ENCODE results near the gene LDLRAD4.

Gene LDLRAD4

DNA sequence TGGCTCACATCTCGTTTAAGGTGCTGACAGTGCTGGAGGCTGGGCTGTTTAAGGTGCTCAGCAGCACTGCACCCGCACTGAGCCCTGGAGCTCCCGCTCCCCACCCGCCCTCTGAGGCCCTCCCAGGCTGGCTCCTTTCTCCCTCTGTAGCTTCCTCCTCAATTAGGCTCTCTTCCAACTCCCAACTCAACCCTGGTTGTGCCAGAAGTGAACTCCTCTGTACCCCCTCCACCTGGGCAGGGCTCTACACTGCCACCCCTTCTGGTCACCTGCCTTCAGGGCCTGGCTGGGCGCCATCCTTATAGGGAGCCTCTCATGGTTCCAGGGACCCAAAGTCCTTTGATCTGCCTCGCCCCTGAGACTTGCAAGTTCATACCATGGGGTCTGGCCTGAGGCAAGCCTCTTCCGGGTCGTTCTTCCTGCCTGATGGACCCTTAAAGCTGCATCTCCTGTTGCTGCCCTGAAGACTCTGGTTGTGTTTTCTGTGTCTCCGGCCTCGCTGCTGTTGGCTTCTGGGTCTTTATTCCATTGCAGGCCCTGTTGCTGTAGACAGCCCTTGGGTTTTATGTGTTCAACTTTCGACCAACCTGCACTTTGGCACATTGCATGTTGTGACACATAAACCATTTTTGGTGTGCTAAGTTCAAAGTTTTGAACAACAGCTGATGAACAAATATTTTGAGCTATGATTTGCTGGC is 199.6 kb downstream of the LDLRAD4 start:
- TF ChIP-seq, protein P1, sequence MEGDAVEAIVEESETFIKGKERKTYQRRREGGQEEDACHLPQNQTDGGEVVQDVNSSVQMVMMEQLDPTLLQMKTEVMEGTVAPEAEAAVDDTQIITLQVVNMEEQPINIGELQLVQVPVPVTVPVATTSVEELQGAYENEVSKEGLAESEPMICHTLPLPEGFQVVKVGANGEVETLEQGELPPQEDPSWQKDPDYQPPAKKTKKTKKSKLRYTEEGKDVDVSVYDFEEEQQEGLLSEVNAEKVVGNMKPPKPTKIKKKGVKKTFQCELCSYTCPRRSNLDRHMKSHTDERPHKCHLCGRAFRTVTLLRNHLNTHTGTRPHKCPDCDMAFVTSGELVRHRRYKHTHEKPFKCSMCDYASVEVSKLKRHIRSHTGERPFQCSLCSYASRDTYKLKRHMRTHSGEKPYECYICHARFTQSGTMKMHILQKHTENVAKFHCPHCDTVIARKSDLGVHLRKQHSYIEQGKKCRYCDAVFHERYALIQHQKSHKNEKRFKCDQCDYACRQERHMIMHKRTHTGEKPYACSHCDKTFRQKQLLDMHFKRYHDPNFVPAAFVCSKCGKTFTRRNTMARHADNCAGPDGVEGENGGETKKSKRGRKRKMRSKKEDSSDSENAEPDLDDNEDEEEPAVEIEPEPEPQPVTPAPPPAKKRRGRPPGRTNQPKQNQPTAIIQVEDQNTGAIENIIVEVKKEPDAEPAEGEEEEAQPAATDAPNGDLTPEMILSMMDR (IDR thresholded peaks at IDR 0.05; ENCODE audit: low read depth, low read length), result no peak

DNA sequence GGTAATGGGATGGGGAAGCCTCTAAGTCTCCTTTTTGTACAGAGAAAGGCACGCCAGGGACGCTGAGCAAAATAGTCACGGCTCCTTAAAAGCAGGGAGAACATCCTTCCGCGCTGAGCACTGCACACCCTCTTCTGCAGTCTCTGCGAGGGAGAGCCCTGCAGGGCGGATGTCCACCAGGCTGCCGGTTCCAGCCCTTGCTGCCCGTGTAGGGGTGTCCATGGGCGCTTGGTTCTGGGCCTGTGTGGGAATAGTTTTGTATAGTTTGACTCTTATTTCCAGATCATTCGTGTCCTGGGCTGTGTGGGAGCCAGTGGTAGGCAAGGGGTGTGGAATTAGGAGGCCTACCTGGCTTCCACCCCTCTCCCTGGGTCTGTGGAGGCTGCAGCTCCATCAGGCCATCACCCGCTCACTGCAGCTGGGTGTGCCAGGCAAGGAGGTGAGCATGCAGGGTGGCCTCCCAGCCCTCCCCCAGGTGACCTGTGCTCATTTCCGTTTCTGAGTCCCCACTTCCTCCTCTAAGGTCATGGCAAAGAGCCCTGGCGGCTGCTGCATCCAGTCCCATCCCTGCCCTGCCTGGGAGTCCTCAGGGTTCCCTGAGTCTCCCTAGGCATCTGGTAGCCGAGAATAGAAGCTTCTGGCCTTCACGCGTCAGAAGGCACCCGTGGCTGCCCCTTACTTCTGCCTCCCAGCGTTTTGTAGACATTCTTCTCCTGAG is 202.6 kb downstream of the LDLRAD4 start:
- TF ChIP-seq, protein P1 (IDR thresholded peaks at IDR 0.05; ENCODE audit: low read depth, low read length), result no peak
- DNase-seq (ENCODE audit: extremely low read depth, low read depth), result no peak

More for the DNA sequence above, 199.6 kb downstream of the LDLRAD4 start:
- DNase-seq (ENCODE audit: extremely low read depth, low read depth), result no peak

DNA sequence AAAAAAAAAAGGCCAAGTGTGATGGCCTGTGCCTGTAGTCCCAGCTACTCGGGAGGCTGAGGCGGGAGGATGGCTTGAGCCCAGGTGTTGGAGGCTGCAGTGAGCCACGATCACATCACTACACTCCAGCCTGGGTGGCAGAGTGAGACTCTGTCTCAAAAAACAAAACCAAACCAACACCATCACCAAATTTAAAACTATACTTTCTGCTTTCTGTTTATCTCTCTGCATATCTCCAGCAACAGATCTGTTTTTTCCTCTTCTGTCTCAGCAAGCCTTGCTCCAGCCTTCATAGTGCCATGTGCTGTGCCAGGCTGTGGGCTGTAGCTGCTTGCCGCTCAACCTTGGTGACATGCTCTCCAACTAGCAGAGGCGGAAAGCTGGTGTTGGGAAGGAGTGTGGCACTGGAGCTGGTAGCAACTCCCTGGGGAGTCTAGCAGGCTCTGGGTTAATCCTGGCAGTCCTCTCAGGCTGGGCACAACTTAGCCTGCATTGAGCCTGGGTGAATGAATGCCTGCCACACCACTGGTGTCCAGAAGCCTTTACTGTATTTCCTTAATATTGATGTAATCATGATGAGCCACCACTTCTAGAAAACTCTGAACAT is 204.1 kb downstream of the LDLRAD4 start:
- DNase-seq (ENCODE audit: extremely low read depth, low read depth), result no peak
- TF ChIP-seq, protein P1 (IDR thresholded peaks at IDR 0.05; ENCODE audit: low read depth, low read length), result no peak

DNA sequence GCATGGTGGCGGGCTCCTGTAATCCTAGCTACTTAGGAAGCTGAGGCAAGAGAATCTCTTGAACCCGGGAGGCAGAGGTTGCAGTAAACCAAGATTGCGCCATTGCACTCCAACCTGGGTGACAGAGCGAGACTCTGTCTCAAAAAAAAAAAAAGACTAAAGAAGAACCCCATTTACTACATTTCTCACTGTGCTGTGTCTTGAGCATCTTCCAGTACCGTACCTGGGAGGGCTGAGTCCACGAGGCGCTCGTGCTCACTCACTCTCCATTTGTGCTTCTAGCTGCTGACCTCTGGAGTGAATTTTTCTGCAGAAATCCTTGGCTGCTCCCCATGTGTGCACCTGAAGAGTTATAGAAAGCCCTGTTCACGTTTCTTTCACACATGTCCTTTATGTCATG is 204.8 kb downstream of the LDLRAD4 start:
- no peak for DNase-seq (ENCODE audit: extremely low read depth, low read depth)
- TF ChIP-seq, protein P1 (IDR thresholded peaks at IDR 0.05; ENCODE audit: low read depth, low read length), result no peak

DNA sequence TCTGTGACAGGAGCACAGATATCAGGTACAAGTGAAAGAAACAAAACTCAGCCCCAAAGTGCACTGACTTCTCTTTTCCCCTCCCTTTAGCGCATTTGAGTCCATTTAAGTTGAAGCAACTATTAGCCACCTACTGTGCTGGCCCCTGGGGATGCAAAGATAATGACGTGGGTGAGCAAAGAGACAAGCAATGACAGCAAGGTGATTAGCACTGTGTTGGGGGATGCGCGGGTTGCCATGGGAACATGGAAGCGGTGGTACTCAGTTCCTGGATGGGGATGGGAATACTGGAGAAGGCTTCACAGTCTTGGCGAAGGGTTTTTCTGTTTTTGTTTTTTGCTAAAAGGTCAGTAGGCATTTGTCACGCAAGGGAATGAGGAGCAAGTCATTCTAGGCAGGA is 205.8 kb downstream of the LDLRAD4 start:
- TF ChIP-seq, protein P1 (IDR thresholded peaks at IDR 0.05; ENCODE audit: low read depth, low read length), result no peak
- DNase-seq (ENCODE audit: extremely low read depth, low read depth), result no peak

DNA sequence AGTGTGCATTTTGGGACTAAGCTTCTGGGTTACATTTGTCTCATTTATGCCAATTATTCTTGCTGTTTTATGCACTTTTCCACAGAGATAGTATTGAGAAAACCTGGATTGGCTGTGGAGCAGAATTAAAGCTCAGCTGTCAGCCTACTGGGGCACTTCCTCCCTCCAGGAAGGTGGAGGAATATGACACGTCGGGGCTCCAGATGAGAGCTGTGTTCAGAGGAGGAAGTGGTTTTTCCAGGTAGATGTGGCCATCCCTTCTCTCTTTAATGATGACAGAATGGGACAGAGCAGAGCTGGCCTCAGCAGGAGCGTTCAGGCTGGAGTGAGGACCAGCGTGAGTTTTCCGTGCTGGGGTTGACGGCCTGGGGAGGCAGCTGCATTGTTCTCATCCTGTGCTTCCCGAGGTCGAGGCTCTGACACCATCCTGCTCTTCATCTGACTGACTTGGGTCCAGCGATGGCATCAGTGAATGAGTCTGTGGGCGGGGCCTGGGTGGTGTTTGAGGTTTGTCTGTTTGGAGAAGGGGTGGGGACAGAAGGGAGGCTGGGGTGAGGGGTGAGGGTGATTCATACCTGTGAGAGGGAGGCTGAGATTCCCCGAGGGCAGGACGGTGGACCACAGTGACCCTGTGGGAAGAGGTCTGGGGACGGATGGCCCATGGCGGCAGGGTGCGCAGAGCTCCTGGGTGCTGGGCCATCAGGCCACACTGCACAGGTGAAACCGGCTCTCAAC is 207.0 kb downstream of the LDLRAD4 start:
- TF ChIP-seq, protein P1 (IDR thresholded peaks at IDR 0.05; ENCODE audit: low read depth, low read length), result no peak
- DNase-seq (ENCODE audit: extremely low read depth, low read depth), result no peak
